Cardiac muscle cell (in vitro differentiated cells and primary cell): ENCODE measurements around the gene C4BPA. TPM values are rescaled to one million over a fixed set of nuclear protein-coding genes. Genes with fewer than 3 reads are reported as not detected.

ENCODE experiments used
- DNase-seq, 2 donors: peaks; one replicate each; pipeline versions ENCODE4 v3.0.0 to v3.0.0-alpha.2; 2010 to 2017; ENCODE audit warnings: low read depth in 1 of 2, low spot score in 1 of 2
- H3K27ac ChIP-seq: fragments of 200-600 bp; sonication (generic); 2 replicates; pipeline ENCODE4 v1.5.1; 2016
- H3K27me3 ChIP-seq: fragments of 200-600 bp; sonication (generic); 2 replicates; pipeline ENCODE4 v1.6.0; 2016; ENCODE audit warnings: control low read depth
- H3K36me3 ChIP-seq: fragments of 200-600 bp; sonication (generic); 2 replicates; pipeline ENCODE4 v1.5.1; 2016; ENCODE audit warnings: control low read depth
- H3K4me1 ChIP-seq: fragments of 200-600 bp; sonication (generic); 2 replicates; pipeline ENCODE4 v1.8.1; 2017; ENCODE audit warnings: low read depth, mild to moderate bottlenecking, mixed run types
- H3K4me3 ChIP-seq: fragments of 200-600 bp; sonication (generic); 2 replicates; pipeline ENCODE4 v1.5.1; 2016; ENCODE audit warnings: mild to moderate bottlenecking
- H3K9me3 ChIP-seq: fragments of 200-600 bp; sonication (generic); 2 replicates; pipeline ENCODE4 v1.5.1; 2017; ENCODE audit warnings: low read depth, mild to moderate bottlenecking, control low read depth
- CTCF ChIP-seq: IDR thresholded peaks from 2 replicates; pipeline ENCODE4 v1.5.1; 2012; ENCODE audit warnings: low read depth, mild to moderate bottlenecking, low read length
- polyA plus RNA-seq: library from polyadenylated mRNA; unstranded; fragments of >200 nt; fragmentation: Nextera tagmentation; extraction: Ambion mirVana; gene quantifications from 2 replicates; pipeline ENCODE4 v1.2.1, GENCODE V29; 2016
- total RNA-seq: library from RNA; depleted of rRNA; stranded (reverse); fragments of >200 nt; gene quantifications from 2 replicates; pipeline ENCODE4 v1.2.3, GENCODE V29; 2016

The C4BPA gene
- total and polyA plus RNA-seq, 2 experiments from 2014 or later, result not detected

DNA sequence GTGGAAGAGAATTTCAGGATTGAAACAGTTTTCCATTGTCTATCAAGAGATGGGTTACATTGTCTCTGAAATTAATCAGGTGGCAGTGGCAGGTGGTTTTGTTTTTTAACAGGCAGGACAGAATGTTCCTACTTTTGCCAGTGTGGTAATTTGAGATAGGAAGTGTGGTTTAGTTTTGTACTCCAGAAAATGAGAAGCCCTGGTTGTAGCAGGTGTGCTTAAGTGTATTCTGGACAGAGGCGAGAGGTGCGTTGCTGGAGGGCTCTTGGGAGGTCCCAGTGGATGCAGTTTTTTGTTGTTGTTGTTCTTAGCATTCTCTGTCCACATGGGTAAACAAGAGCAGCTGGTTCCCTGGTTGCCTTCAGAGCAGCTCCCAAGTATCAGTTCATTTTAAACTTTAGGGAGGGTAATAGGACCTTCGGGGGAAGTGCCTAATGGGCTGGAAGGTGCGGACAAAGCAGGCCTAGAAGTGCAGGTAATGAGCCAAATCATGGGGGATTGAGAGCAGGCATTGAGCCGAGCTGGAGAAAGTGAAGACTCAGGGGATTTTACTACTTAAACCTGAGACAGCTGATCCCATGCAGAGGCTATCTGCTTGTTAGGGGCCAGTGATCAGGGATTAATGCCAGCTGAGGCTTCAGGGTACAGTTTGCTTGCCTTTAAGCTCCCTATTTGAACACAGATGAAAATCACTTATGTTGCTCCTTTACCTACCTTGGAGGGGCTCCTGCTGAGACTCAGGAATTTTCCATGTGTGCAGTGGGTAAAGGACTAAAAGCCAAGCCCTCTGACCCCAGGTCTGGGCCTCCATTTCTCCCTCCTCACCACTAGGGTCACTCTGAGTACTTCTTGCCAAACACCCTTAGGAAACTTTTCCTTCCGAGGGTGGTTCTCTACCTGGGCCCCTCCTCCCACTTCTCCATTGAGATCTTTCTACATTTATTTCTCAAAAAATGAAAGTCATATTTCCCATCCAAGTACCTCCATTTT is 44.9 kb upstream of the C4BPA start:
- no peaks in the 10 kb centered on the region for H3K27me3 ChIP-seq
- no peak overlapping the region for H3K4me3 ChIP-seq
- no peak overlapping the region for H3K27ac ChIP-seq
- no peaks in the 10 kb centered on the region for H3K9me3 ChIP-seq
- no peak for TF ChIP-seq CTCF
- peaks cover 5% of the 10 kb centered on the region for H3K36me3 ChIP-seq
- no peak for DNase-seq
- H3K4me1 ChIP-seq, result no peaks in the 10 kb centered on the region

GRCh38 chr1:207059881-207060280 is 44.2 kb upstream of the C4BPA start:
- Histone ChIP-seq H3K4me3 (no peak overlapping the region), H3K36me3 (peaks cover 5% of the 10 kb centered on the region), H3K27me3 (no peaks in the 10 kb centered on the region), H3K27ac (no peak overlapping the region), H3K9me3 (no peaks in the 10 kb centered on the region), H3K4me1 (no peaks in the 10 kb centered on the region)
- TF ChIP-seq CTCF, result no peak
- DNase-seq, result peak in 1 of 2 donors; percentile 10

DNA sequence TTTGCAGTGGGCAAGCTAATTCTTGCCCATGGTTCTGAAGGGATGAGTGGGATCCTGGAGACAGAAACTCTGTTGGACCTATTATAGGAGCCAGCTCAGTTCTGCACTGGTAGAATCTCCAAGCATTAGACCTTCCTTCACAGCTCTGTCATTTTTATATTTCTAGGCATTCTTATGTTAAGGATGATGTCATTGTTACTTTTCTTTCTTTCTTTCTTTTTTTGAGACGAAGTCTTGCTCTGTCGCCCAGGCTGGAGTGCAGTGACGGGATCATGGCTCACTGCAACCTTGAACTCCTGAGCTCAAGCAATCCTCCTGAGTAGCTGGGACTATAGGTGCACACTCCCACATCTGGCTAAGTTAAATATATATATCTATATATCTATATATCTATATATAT is 43.4 kb upstream of the C4BPA start:
- H3K27ac ChIP-seq, result no peak overlapping the region
- no peaks in the 10 kb centered on the region for H3K9me3 ChIP-seq
- no peak for TF ChIP-seq CTCF
- DNase-seq, result no peak
- peaks cover 5% of the 10 kb centered on the region for H3K36me3 ChIP-seq
- no peaks in the 10 kb centered on the region for H3K27me3 ChIP-seq
- H3K4me3 ChIP-seq, result no peak overlapping the region
- H3K4me1 ChIP-seq, result no peaks in the 10 kb centered on the region

DNA sequence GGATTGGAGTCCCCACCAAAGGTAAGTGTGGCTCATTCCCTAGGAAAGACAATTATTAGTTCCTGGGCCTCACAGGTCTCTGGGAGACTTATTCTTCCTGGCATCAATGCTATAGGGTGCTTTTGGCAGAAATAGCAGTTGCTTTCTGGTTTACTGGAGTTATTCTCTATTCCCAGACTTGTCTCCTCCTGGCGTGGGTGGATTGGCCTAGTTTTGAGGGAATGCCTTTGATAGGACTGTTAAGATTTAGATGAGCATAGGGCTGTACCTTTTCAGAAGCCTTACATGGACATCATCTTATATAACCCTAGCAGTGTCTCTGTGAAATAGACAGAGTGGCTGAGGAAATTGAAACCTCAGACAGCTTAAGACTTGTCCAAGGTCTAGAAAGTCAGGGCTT is 42.0 kb upstream of the C4BPA start:
- Histone ChIP-seq H3K4me3 (no peak overlapping the region), H3K4me1 (no peaks in the 10 kb centered on the region), H3K9me3 (no peaks in the 10 kb centered on the region), H3K27ac (no peak overlapping the region), H3K27me3 (no peaks in the 10 kb centered on the region), H3K36me3 (peaks cover 5% of the 10 kb centered on the region)
- no peak for DNase-seq
- TF ChIP-seq CTCF, result no peak

DNA sequence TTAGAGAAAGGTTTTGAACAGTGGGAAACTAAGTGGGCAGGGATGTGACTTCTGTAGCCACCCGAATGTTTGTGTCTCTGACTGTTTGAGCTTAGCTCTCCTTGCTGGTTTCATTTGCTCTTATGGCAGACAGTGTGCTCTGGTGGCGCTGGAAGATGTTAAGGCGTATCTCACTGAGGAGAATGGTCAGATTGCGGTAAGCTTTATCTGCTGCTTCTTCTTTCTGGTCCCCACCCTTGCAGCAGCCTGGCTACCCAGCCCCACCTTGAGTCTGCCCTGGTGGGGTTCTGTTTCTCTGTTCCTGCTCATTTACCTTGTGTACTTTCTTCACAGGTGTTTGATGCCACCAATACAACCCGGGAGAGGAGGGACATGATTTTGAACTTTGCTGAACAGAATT is 41.0 kb upstream of the C4BPA start:
- Histone ChIP-seq H3K27me3 (no peaks in the 10 kb centered on the region), H3K27ac (no peak overlapping the region), H3K4me3 (no peak overlapping the region), H3K4me1 (no peaks in the 10 kb centered on the region), H3K9me3 (no peaks in the 10 kb centered on the region), H3K36me3 (peaks cover 5% of the 10 kb centered on the region)
- DNase-seq, result no peak
- no peak for TF ChIP-seq CTCF
